Fibroblast of peridontal ligament (primary cell): Measurements from ENCODE around the gene WRNIP1.
"Not testable (repeated sequence)": the region's sequence is repeated elsewhere in the genome, so short reads cannot be mapped to it uniquely, and the experiment has no call there.

Source experiments
- DNase-seq: peaks from one replicate; pipeline ENCODE4 v3.0.0-alpha.2; 2010; ENCODE audit errors: extremely low read depth

WRNIP1 gene

GRCh38 chr6:2784930-2785329 lies 19.7 kb downstream of the WRNIP1 start:
- no peak for DNase-seq

- no peak for DNase-seq
Measured at GRCh38 chr6:2786269-2786668, 21.1 kb downstream of the WRNIP1 start.

GRCh38 chr6:2790588-2791449 lies 25.6 kb downstream of the WRNIP1 start:
- DNase-seq = peak; percentile 94

- DNase-seq = peak; percentile 36
Measured at GRCh38 chr6:2791450-2791974, 26.3 kb downstream of the WRNIP1 start.

GRCh38 chr6:2792330-2793110 lies 27.3 kb downstream of the WRNIP1 start:
- no peak for DNase-seq

- DNase-seq = no peak
Measured at GRCh38 chr6:2793534-2794151, 28.4 kb downstream of the WRNIP1 start.

GRCh38 chr6:2794171-2794730 lies 29.1 kb downstream of the WRNIP1 start:
- no peak for DNase-seq

- DNase-seq = no peak
Measured at GRCh38 chr6:2795162-2795561, 30.0 kb downstream of the WRNIP1 start.

GRCh38 chr6:2795956-2796355 lies 30.8 kb downstream of the WRNIP1 start:
- no peak for DNase-seq

- no peak for DNase-seq
Measured at GRCh38 chr6:2796861-2797260, 31.7 kb downstream of the WRNIP1 start.

- no peak for DNase-seq
Measured at GRCh38 chr6:2797564-2798031, 32.4 kb downstream of the WRNIP1 start.

- DNase-seq = no peak
Measured at GRCh38 chr6:2798586-2799134, 33.5 kb downstream of the WRNIP1 start.

- DNase-seq = no peak
Measured at GRCh38 chr6:2799936-2800527, 34.8 kb downstream of the WRNIP1 start.

GRCh38 chr6:2800552-2801316 lies 35.5 kb downstream of the WRNIP1 start:
- DNase-seq = no peak

GRCh38 chr6:2801687-2802086 lies 36.5 kb downstream of the WRNIP1 start:
- not testable (repeated sequence) for DNase-seq

- DNase-seq = no peak
Measured at GRCh38 chr6:2802521-2803060, 37.4 kb downstream of the WRNIP1 start.

- no peak for DNase-seq
Measured at GRCh38 chr6:2803731-2804429, 38.7 kb downstream of the WRNIP1 start.

GRCh38 chr6:2804516-2804915 lies 39.3 kb downstream of the WRNIP1 start:
- no peak for DNase-seq

GRCh38 chr6:2805031-2805430 lies 39.8 kb downstream of the WRNIP1 start:
- DNase-seq = no peak
